LoVo (cell line): ENCODE data around the gene TNS3.

Experiments used
- DNase-seq: peaks from one replicate; pipeline ENCODE4 v3.0.0-alpha.2; 2016; ENCODE audit warnings: low spot score

TNS3 gene

DNA sequence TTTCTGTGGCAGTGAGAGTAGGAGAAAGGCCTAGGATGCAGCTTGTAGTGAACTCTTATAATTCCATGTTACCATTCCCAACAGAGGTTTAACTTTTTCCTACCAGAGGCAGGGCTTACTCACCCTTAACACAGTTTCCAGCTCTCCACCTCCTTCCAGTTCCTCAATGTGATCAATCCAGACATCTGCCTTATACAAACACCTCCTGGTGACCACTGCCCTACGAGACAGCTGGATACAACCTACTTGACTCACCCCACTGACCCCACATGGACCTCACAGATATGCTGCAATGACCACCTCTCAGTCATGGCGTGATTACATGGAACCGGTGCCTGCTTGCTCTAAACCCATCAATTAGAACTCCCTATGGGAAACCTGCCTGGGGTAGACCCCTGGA is 326.5 kb downstream of the TNS3 start:
- no peak for DNase-seq

DNA sequence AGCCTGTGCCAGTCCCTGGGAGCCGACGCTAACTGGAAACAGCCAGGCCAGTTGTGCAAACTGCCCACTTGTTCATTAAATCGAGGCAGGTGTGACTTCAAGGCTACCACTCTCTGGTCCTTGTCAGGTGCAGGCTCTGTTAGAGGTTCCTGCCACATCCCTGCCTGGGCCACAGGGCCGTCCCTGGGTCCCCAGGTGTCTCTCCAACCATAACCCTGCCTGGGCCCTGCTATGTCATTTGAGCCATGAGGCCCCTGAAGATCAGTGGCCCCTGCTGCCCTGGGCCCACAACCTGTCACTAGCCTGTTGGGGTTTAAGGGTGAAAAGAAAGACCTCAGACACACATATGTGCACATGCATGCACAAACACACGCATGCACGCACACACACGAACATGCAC is 326.9 kb downstream of the TNS3 start:
- no peak for DNase-seq

DNA sequence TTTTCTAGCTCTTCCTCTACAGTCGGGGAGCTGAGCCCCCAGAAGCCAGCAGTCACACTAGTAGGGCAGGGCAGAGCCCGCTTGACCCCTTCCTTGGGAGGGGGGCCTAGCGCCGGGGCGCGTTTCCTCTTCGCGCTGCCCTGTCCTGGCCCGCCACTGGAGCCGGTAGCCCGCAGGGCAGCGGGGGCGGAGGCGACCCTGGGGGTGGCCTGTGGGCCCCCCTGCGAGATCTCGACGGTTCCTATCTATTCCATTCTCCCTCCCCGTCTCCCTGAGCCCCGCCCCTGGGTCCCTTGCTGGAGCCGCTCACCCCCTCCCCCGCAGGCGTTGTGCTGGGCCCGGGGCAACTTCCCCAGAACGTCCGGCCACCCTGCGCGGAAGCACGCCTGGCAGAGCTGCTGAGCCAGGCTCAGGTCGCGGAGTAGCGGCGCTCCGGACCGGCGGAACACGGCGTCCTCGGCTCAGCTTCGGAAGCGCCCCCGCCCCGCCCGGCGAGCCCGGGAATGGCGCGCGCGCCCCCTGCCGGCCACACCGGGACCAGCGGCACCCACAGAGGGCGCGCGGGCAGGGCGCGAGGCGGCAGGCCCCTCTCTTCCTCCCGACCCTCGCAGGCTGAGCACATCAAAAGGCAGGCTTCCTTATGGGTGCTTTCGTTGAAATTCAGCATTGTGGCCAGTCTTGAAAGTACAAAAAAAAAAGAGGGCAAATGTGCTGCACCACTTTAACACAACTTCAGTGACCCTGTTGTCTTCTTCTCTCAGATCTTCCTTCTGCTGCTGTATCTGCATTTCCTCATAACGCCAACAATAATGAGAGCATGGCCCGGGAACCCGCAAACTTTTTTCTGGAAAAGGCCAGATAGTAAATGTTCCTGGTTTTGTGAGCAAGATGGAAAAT is 327.6 kb downstream of the TNS3 start:
- peak; percentile 73 for DNase-seq

DNA sequence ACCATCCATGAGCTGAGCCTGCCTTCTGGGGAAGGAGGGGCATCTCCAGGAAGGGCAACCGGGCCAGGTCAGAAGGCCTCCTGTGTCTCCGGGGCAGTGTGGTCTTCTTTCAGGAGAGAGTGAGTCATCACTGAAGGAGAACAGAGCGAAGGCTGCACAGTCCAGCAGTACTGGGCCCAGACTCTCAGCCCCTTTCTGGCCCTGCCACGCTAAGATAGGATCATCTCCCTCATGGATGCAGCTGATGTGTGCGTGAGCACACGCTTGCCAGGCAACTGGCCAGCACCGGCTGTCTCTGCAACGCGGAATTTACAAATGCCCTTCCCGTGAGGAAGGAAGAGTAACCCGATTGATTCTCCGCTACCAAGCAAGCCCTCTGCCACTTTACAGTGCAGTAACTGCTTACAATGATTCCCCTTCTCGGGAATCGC is 328.2 kb downstream of the TNS3 start:
- no peak for DNase-seq

DNA sequence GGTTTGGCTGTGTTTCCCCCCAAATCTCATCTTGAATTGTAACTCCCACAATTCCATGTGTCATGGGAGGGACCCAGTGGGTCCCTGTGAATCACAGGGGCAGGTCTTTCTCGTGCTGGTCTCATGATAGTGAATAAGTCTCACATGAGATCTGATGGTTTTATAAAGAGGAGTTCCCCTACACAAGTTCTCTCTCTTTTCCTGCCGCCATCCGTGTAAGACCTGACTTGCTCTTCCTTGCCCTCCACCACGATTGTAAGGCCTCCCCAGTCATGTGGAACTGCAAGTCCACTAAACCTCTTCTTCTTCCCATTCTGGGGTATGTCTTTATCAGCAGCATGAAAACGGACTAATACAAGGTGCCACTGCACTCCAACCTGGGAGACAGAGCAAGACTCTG is 329.2 kb downstream of the TNS3 start:
- no peak for DNase-seq

DNA sequence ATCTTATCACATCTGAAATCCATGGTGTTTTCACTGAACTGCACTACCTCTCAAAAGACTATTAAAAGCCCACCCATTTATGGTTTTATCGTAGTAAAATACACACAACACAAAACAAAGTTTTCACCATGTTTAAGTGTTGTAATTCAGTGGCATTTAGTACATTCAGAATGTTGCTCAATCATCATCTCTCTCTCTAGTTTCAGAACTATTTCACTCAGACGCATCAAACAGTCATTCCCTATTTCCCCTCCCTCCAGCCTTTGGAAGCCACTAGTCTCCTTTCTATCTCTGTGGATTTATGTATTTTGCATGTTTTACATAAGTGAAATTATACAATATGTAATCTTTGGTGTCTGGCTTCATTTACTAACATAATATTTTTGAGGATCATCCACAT is 332.6 kb downstream of the TNS3 start:
- no peak for DNase-seq

DNA sequence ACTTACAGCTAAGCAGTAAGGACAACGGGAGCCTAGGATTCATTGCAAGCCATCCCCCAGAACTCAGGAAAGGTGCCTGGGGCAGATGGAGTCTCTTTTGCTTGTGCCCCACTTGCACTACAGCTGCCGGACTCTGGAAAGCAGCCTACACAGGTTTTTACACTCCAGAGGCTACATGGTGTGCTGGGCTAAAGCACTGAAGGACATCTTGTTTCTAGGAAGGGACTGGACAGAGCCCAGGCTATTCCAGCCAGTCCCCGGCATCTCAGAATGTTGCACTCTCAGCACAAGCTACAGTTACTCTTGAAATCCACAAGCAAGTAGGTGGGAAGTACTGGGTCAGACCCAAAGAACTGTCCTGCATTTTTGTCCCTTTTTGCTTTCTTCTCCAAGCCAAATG is 333.1 kb downstream of the TNS3 start:
- no peak for DNase-seq

DNA sequence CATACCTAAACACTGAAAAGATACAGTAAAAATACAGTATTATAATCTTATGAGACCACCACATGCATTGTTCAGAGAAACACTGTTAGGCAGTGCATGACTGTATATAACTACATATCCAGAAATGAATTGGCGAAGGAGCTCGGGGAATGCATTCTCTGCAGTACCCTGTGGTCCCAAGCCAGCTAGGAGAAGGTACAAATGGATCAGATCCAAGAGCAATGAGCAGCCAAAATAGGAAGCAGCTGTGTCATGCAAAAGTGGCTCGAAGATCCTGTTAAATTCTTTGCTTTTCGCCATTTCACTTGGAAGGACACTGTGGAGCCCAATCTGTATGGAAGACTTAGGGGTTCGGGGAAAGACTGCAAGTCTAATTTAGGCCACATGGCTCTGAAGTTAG is 334.8 kb downstream of the TNS3 start:
- DNase-seq, result no peak

DNA sequence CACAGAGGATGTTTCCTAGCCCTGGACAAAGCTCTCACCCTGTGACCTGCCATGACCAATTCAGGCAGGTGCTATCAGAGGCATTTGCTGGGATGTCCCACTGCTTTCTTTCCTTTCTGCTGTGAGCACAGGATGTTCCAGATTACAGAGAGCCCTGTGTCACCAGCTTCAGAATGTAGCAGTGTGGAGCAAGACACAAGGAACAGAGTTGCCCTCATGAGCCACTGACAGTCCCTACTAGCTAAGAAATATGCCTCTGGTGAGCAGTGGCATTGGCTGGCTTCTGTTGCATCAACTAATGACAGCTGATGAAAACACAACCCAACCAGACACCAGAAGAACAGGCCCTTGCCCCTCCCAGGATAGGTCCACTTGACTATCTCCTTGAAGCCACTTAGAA is 337.2 kb downstream of the TNS3 start:
- DNase-seq, result no peak

DNA sequence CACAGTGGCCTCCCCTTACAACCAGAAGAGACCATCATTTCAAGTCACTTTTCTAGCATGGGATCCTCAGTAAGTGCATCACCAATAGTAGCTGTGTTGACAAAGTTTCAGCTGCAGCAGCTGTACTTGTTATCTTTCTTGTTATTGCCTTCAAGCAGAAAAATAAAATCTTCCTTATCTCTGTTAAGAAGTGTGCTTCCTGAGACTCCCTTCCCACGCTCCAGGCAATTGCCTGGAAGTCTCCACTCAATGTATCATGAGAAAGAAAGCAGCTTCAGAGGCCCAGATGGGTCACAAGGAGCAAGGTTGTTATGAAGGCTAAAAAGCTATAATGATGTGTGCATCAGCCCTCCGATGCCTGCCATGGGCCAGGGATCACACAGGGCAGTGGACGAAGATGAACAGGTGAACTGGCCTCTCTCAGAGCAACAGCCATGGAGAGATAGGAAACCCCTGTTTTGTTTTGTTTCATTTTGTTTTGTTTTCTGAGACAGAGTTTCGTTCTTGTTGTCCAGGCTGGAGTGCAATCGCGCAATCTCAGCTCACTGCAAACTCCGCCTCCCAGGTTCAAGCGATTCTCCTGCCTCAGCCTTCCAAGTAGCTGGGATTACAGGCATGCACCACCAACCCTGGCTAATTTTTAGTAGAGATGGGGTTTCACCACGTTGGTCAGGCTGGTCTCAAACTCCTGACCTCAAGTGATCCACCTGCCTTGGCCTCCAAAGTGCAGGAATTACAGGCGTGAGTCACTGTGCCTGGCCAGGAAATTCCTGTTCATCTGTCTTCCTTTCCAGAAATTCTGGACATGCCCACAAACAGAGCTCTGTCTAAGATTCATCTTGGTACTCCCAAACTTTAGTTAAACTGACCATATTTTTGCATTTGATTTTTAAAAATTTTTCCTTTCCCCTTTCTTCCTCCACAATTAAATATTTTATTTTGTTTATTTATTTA is 340.5 kb downstream of the TNS3 start:
- DNase-seq, result no peak

DNA sequence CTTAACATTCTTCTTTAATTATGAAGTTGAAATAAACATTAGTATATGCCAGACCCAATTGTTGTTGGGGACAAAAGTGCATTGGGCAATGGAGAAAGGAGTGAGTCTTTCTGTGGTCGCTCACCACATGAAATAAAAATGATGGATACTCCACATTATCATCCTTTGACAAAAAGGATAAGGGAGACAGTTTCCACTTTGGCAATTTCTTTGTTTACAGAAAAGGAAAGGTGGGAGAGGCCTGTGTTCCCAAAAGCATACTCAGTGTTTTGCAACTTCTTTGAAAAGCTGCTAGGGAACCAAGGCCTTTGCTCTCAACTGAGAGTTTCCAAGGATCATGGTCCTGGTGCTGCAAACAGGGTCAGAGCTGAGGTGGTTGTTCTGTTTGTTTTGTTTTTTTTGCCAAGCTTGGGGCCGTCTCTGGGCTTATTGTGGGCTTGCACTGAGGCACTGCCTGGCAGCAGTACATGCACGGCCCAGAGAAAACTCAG is 341.9 kb downstream of the TNS3 start:
- no peak for DNase-seq

DNA sequence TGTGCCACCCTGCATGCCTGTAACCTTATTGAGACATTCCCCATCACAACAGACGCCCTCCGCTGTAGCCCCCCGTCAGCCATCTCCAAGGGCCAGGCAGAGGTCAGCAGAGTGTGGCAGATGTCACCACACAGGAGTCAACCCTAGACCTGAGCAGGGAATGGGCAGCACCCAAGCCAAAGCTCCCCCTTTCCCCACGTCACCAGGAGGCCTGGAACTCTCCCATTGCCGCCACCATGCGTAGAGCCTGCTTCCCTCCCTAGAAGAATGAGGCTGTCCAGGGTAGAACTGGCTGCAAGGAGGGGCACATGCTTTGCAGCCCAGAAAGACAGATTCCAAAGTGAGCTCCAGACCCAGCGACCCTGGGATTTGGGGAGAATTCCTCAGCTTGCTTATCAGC is 342.9 kb downstream of the TNS3 start:
- DNase-seq, result no peak

DNA sequence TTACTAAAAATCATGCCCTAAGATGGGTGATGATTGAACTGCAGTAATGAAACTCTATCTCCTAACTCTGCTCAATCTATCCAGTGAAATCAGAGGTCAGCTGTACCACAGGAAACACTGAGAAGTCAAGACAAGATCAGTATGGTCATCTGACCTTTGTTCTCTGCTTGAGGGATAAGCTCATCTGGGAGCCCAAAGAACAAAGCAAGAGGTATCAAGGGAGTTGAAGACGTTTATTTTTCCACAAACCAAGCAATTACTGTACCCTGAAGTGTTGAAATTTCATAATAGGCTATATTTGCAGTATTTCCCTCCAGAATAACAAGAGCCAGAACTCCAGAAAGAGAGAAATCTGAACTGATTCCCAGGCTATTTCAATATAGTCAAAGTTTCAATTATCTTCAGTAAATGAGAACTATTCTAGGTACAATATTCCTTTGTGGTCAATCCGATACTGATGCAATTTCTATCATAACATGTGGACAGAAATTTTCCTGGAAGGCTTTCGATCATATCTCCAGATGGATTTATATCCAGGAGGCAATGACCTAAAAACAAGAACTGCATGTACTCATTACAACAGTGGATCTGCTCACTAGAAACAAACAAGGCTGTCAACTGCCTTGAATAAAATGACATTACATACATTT is 345.3 kb downstream of the TNS3 start:
- DNase-seq, result no peak

DNA sequence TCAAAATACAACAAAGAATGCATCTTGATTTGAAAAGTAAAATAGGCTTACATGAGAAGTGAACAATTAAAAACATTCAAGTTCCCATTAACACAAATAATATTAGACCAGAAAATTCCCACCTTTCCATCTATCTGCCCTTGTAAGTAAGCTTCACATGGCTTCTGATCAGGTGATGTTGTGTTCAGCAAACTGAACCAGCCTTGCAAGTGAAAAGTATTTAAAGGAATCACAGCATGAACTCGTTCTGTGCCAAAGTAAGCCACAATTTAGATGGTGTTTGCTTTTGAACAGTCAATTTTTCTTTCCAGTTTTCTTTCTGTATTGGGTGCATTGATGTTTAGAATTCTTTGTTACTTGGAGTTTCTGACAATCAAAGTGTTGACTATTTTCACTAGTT is 347.9 kb downstream of the TNS3 start:
- DNase-seq, result no peak

DNA sequence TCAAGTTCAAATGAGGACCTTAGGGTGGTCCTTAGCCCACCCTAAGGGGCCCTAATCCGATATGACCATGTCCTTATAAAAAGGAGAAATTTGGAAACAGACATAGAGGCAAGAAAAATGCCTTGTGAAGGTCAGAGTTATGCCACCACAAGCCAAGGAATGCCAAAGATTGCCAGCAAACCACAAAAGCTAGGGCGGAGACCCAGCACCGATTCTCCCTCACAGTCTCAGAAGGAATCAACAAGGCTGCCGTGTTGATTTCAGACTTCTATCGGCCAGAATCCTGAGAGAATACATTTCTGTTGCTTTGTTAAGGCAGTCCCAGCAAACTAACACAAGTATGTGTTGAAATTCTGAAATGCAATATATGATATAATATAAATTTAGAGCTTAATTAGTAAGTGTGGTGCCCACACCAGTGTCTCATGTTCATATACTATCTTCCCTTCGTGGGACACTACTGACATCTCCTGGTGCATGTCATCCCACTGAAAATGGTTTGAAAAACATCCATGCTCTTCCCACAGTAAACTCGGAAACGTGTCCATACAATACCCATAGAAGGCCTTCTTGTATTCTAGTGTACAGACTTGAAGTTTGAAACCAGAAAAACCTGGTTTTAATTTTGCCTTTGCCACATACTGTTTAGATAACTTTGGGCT is 349.0 kb downstream of the TNS3 start:
- no peak for DNase-seq

DNA sequence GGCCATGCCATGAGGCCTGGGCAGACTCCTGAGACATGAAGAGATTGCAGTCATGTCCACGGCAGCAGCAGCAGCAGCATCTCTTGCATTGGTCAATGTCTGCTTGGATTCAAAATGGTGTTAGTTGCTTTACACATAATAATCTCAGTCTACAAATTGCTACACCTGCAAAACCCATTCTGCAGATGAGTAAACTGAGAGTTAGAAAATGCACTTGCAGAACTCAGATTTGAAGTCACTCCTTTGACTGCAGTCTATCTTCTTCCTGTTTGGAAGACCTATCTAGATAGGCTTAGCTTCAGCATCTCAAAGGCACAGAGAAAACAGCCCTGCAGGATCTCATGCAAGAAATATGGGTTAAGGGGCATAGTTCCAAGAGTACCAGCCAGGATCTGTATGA is 350.3 kb downstream of the TNS3 start:
- no peak for DNase-seq

DNA sequence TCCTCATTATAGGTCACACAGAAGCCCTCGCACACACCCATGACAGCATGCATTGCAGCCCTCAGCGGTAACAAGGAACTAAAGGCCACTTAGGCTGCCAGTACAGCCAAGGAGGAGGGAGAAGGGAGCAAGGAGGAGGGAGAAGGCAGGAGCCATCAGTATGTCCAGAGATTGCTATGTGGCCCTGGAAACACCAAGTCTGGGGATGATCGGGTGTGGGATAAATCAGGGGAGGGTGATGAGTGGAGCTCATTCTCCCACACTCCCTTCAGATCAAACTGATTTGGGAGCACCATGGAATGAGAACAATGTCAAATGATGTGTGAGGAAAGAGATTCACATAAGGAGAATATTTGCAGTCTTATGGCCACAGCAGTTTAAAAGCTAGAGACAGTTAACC is 350.9 kb downstream of the TNS3 start:
- no peak for DNase-seq

DNA sequence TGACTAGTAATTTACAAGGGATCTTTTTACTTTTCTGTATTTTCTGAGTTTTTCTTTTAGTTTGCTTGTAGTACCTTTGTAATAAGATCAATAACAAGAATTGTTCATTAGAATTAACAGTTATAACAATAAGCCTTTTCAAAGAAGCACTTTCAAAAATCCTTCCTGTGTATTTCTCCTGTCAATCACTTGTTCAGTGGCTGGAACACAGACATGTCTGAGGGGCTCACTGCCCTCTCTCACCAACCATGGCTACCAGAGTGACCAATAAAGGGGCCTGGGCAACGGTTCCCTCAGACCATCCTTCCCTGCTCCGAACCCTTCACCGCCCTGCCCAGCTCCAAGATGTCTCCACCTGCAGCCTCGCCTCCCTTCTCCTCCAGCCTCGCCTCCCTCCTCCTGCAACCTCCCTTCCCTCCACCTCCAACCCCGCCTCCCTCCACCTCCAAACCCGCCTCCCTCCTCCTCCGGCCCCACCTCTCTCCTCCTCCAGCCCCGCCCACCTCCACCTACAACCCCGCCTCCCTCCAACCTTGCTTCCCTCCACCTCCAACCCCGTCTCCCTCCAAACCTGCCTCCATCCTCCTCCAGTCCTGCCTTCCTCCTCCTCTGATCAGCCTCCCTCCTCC is 353.4 kb downstream of the TNS3 start:
- DNase-seq, result no peak

DNA sequence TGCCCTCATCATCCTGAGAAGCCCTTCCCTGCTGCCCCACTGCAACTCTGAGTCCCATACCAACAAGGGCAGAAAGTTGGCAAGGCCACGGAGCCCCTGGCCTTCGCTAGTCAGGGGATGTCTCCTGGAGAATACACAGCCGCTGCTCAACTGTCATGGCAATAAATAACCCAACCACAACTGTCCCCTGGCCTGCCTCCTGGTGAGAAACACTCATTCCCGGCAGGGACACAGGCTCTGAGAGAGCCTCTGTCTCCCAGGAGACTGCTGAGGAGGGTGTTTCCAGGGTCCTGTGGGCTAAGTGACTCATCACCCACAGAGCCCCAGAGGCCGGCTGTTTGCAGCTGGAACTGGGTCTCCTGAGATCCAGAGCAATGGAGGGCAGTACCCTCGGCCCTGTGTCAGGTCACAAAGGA is 354.1 kb downstream of the TNS3 start:
- peak; percentile 46 for DNase-seq

DNA sequence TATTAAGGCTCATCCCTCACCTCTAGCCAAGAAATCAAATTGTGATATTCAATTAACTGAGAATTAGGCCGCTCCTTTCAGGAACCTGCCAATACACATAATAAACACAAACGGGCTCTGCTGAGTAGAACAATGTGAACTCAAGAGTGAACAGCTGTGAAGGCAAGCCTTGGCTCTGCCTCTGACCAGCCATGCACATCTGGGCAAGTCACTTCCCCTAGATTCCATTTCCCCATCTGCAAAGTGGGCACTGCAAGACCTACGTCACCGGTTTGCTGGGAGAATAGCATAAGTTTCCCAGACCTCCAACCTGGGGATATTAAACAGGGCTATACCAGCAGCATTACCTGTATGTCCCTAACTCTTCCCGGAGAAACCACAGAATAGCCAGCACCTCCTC is 355.2 kb downstream of the TNS3 start:
- DNase-seq, result no peak

DNA sequence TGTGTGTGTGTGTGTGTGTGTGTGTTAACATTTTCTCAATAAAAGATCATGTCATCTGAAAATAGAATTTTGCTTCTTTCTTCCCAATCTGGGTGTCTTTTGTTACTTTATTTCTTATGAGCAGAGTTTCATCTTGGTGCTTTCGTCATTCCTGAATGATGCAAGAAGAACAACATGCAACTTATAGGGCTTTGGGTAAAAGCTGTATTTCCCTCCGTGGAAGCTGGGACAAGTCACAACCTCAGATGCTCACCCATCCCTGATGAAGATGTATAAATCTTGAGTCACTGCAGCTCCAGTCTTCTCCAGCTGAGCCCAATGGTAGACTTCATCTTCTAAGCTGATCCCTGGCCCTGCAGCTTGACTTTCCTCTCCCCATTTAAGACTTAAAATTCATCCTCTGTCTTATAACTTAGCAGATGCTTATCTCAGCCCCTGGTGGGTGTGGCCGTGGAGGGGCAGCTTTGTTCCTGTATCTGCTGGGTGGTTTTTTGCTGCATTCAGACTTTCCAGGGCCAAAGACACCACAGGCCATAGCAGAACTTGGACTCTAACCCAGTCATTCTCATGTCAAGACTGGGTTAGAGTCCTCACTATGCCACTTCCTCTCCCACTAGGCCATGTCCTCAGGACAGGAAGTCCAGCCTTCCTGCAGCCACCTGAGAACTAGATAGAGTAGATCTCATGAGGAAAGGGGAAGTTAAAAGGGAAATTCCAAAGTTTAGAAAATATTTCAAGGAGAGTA is 356.4 kb downstream of the TNS3 start:
- DNase-seq, result no peak
